Measurements from ENCODE around the gene ADARB2.

ADARB2 gene

DNA sequence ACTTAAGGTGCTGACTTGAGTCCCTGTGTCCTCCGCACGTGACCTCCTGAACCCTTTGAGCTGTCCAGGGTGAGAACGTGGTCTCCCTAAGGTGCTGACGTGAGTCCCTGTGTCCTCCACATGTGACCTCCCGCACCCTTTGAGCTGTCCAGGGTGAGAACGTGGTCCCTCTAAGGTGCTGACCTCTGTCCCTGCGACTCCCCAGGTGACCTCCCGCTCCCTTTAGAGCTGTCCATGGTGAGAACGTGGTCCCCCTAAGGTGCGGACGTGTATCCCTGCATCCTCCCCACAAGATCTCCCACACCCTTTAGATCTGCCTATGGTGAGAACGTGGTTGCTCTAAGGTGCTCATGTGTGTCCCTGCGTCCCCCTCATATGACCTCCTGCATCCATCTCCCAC, 174.3 kb downstream of the ADARB2 start:
- TF ChIP-seq, protein P1, sequence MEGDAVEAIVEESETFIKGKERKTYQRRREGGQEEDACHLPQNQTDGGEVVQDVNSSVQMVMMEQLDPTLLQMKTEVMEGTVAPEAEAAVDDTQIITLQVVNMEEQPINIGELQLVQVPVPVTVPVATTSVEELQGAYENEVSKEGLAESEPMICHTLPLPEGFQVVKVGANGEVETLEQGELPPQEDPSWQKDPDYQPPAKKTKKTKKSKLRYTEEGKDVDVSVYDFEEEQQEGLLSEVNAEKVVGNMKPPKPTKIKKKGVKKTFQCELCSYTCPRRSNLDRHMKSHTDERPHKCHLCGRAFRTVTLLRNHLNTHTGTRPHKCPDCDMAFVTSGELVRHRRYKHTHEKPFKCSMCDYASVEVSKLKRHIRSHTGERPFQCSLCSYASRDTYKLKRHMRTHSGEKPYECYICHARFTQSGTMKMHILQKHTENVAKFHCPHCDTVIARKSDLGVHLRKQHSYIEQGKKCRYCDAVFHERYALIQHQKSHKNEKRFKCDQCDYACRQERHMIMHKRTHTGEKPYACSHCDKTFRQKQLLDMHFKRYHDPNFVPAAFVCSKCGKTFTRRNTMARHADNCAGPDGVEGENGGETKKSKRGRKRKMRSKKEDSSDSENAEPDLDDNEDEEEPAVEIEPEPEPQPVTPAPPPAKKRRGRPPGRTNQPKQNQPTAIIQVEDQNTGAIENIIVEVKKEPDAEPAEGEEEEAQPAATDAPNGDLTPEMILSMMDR (IDR thresholded peaks at IDR 0.05; ENCODE audit: low read depth, low read length, missing control alignments) = no peak

DNA sequence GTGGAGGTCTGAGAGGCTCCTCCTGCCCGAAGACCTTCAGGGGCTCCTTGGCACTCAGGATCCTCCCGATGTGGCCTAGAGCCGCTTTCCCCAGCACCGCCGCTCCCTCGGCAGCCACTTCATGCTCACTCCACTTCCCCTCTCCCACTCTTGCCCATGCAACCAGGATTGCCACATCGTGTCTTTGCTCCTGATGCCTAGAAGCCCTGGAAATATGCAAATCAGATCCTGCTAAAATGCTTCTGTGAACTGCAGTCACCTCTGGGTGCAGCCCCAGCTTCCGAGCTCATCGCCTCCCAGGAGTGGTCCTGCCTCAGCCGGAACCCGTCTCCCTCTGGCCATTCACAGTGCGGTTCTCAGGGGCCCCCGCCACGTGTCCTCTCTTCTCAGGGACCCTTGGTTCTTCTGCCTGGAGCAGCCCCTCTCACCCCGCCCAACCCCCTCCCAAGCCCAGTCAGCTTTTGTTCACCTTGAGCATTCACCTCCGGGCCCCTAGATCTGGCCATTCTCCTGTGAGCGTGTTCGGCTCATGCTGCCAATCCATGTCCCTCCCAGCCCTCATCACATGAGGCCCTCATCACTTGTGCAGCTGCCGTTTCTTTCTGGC, 175.5 kb downstream of the ADARB2 start:
- no peak overlapping the region for H3K4me3 ChIP-seq (ENCODE audit: low read depth, low read length)
- no peak for DNase-seq (ENCODE audit: low read depth)
- TF ChIP-seq, protein P1 (IDR thresholded peaks at IDR 0.05; ENCODE audit: low read depth, low read length, missing control alignments) = no peak

More for the DNA sequence above, 174.3 kb downstream of the ADARB2 start:
- no peak overlapping the region for H3K4me3 ChIP-seq (ENCODE audit: low read depth, low read length)
- no peak for DNase-seq (ENCODE audit: low read depth)

DNA sequence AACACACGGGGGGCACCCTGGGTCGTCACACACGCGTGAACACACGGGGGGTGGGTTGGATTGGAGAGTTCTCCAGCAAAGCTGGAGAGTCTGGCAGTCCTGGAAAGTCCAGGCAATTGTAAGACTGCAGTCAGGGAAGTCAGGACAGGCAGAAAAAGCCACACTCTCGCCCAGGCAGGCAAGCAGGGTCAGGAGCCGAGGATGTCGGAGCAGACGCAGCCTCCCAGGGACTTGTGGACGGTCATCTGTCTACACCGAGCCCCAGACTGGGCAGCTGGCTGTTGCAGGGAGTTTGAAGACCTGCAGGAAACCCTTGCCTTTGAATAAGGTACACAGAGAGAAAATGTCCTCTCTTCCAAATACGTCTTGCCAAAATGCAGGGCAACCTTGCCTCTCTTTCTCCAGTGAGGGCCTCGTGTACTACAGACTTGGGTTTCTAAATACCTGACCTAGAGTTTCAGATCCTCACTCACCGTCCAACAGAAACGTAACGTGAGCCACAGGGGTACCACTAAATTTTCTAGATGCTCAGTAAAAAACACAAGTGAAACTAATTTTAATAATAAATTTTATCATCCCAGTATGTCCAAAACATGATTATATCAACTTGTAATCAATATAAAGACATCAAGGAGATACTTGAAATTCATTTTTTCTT, 176.7 kb downstream of the ADARB2 start:
- H3K4me3 ChIP-seq (ENCODE audit: low read depth, low read length) = no peak overlapping the region
- TF ChIP-seq, protein P1 (IDR thresholded peaks at IDR 0.05; ENCODE audit: low read depth, low read length, missing control alignments) = no peak
- DNase-seq (ENCODE audit: low read depth) = no peak

DNA sequence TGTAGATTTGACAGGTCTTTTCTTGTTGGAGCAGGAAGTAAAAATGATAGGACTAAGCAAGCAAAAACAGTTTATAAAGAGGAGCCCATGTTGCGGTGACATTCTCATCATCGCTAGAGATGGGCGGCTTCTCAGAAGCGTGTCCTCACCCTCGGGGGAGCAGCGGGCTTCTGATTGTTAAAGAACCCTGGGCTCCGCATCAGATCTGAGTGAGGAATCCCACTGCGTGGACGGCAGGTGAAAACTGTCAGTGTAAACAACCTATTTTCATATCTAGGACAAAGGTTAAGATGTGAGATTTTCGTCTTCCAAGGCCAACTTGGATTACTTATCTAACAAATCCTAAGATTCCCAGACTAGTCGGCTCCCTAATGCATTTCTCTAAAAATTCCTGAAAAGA, 177.6 kb downstream of the ADARB2 start:
- H3K4me3 ChIP-seq (ENCODE audit: low read depth, low read length) = no peak overlapping the region
- TF ChIP-seq, protein P1 (IDR thresholded peaks at IDR 0.05; ENCODE audit: low read depth, low read length, missing control alignments) = no peak
- no peak for DNase-seq (ENCODE audit: low read depth)

DNA sequence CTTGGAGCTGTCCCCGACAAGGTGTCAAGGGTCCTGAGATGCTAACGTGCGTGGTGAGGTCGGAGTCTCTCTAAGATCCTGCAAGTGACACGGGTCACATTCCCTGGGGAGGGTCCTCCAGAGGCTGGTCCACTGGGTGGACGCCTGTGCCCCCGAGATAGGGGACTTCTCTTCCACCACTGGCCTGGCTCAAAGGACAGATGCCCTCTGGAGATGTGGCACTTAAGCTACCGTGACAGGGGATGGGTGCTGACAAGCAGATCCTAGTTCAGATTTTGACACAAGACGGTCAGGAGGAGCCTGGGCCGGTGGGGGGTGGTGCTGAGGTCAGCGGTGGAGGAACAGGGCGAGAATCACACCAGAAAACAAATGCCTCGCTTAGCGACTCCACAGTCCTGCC, 178.0 kb downstream of the ADARB2 start:
- TF ChIP-seq, protein P1 (IDR thresholded peaks at IDR 0.05; ENCODE audit: low read depth, low read length, missing control alignments) = no peak
- no peak for DNase-seq (ENCODE audit: low read depth)
- H3K4me3 ChIP-seq (ENCODE audit: low read depth, low read length) = no peak overlapping the region

DNA sequence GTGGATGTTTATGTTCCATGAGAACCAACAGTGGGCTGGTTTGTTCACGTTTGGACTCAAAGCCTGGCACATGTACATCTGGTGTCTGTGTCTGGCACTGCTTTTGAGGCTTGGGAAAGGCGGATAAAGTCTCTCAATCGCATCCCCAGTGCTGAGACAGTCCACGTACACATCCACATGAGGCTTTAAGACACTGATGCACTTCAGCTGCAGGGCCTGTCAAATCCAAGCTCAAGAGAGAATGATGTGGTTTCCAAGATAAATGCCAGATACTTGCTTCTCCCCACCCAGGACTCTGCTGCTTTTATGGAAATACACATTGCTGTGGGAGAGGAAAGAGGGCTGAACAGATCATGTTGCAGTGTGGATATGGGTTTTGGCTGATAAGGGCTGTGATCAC, 178.4 kb downstream of the ADARB2 start:
- no peak overlapping the region for H3K4me3 ChIP-seq (ENCODE audit: low read depth, low read length)
- TF ChIP-seq, protein P1 (IDR thresholded peaks at IDR 0.05; ENCODE audit: low read depth, low read length, missing control alignments) = no peak
- no peak for DNase-seq (ENCODE audit: low read depth)

DNA sequence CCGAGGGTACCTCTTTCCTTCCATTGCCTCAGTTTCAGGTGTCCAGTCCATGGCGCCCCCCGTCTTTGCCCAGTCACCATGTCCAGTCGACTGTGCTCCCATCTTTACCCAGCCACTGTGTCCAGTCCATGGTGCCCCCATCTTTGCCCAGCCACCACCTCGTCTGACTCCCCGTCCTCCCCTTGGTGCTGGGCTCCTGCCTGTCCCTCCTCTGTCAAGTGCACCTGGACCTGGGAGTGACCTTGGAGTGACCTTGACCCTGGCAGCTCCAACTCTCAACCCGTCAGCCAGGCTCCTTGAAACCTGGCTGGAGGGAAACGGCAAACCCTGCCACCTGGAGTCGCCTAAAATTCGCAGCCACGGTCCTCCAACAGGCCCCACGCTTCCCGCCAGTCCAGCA, 180.2 kb downstream of the ADARB2 start:
- TF ChIP-seq, protein P1 (IDR thresholded peaks at IDR 0.05; ENCODE audit: low read depth, low read length, missing control alignments) = no peak
- H3K4me3 ChIP-seq (ENCODE audit: low read depth, low read length) = no peak overlapping the region
- no peak for DNase-seq (ENCODE audit: low read depth)

Measured in GM12864 (cell line).